ENCODE measurements around the gene HES6. TPM values are rescaled to one million over a fixed set of nuclear protein-coding genes. Genes with fewer than 3 reads are reported as not detected.

The HES6 gene
- polyA plus RNA-seq, 1 donor (not counting 4 experiments of a cell fraction or from before 2014, with no cell fraction given) = 0.80 TPM

DNA sequence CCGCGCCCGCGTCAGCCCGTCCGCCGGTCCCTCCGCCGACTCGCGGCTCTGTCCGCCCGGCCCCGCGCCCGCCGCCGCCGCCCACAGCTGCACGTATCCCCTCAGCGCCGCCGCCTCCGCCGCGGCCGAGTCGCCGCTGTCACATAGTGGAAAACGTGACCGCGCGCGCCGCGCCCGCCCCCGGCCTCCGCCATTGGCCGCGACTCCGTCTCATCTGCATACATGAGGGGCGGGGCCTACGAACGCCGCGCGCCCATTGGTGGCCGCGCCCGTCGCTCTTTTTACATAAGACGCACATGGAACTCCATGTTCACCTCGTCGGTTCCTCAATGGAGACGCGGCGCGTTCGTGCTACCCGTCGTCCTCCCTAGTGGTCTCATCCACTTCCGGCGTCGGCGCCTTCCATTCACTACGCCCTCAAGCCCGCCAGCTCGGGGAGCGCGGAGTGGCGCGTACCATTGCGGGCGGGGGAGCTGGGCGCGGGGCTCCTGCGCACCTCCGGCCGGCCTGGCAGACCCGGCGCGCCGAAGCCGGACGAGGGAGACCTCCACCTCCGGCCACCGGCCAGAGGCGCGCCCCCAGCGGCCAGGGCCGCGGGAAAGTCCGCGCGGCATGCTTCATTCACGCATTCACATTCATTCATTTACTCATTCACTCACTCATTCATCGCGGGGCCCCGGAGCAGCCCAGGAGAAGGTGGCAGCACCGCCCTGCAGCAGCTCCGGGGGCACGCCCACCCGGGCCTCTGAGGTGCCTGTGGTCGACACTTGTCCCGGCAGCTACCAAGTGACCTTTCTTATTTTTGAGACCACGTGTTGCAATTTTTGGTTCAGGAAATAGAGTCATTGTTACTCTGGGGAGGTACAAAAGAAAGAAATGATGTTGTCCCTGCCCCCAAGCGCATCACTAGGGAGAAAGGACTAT is 49.1 kb upstream of the HES6 start:
- TF ChIP-seq, protein P1, sequence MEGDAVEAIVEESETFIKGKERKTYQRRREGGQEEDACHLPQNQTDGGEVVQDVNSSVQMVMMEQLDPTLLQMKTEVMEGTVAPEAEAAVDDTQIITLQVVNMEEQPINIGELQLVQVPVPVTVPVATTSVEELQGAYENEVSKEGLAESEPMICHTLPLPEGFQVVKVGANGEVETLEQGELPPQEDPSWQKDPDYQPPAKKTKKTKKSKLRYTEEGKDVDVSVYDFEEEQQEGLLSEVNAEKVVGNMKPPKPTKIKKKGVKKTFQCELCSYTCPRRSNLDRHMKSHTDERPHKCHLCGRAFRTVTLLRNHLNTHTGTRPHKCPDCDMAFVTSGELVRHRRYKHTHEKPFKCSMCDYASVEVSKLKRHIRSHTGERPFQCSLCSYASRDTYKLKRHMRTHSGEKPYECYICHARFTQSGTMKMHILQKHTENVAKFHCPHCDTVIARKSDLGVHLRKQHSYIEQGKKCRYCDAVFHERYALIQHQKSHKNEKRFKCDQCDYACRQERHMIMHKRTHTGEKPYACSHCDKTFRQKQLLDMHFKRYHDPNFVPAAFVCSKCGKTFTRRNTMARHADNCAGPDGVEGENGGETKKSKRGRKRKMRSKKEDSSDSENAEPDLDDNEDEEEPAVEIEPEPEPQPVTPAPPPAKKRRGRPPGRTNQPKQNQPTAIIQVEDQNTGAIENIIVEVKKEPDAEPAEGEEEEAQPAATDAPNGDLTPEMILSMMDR (optimal IDR thresholded peaks at IDR 0.05 in 1 of 3, IDR thresholded peaks at IDR 0.05 in 1 of 3, conservative IDR thresholded peaks at IDR 0.05 in 1 of 3; ENCODE audit: extremely low read depth in 1 of 3, insufficient read depth in 2 of 3, low read length in 3 of 3) = peak in 1 of 3 experiments; percentile 8
- TF ChIP-seq EZH2 (IDR thresholded peaks at IDR 0.05; ENCODE audit: low read length) = no peak
- Histone ChIP-seq H3K9ac (ENCODE audit: control insufficient read depth, extremely low read depth, insufficient read depth, low read length) (peak overlapping the region; percentile 98), H3K9me1 (ENCODE audit: control insufficient read depth, extremely low read depth, insufficient read depth, low read length) (no peaks in the 10 kb centered on the region), H3K27me3 (ENCODE audit: control insufficient read depth, extremely low read depth, insufficient read depth, low read length) (no peaks in the 10 kb centered on the region), H2AFZ (ENCODE audit: control insufficient read depth, low read length) (no peak overlapping the region), H4K20me1 (ENCODE audit: control insufficient read depth, extremely low read depth, insufficient read depth, low read length) (no peaks in the 10 kb centered on the region), H3K27ac (ENCODE audit: control insufficient read depth, insufficient read depth, low read length) (peak overlapping the region; percentile 98), H3K4me3 (ENCODE audit: control insufficient read depth in 2 of 3, extremely low read depth in 1 of 3, insufficient read depth in 2 of 3, low read depth in 1 of 3, low read length in 3 of 3) (peak overlapping the region; percentile 59 to 80 (median 65)), H3K79me2 (ENCODE audit: control insufficient read depth, insufficient read depth, low read length) (peaks cover 10% of the 10 kb centered on the region), H3K4me2 (ENCODE audit: control insufficient read depth, extremely low read depth, insufficient read depth, low read depth, low read length) (peak overlapping the region; percentile 90), H3K36me3 (ENCODE audit: control insufficient read depth in 2 of 2, extremely low read depth in 1 of 2, insufficient read depth in 2 of 2, low read length in 2 of 2) (no peaks in the 10 kb centered on the region), H3K9me3 (ENCODE audit: control insufficient read depth, low read depth, low read length) (no peaks in the 10 kb centered on the region), H3K4me1 (ENCODE audit: control insufficient read depth, extremely low read depth, insufficient read depth, low read length) (peaks cover 54% of the 10 kb centered on the region)
- DNase-seq (ENCODE audit: low read depth, low spot score) (peak; percentile 77), FAIRE-seq (no peak)
- dilution Hi-C loops (cut with MboI; ENCODE audit: extremely low pct_ligation_motif_present, low sequenced_read_pairs) = no loop called here

DNA sequence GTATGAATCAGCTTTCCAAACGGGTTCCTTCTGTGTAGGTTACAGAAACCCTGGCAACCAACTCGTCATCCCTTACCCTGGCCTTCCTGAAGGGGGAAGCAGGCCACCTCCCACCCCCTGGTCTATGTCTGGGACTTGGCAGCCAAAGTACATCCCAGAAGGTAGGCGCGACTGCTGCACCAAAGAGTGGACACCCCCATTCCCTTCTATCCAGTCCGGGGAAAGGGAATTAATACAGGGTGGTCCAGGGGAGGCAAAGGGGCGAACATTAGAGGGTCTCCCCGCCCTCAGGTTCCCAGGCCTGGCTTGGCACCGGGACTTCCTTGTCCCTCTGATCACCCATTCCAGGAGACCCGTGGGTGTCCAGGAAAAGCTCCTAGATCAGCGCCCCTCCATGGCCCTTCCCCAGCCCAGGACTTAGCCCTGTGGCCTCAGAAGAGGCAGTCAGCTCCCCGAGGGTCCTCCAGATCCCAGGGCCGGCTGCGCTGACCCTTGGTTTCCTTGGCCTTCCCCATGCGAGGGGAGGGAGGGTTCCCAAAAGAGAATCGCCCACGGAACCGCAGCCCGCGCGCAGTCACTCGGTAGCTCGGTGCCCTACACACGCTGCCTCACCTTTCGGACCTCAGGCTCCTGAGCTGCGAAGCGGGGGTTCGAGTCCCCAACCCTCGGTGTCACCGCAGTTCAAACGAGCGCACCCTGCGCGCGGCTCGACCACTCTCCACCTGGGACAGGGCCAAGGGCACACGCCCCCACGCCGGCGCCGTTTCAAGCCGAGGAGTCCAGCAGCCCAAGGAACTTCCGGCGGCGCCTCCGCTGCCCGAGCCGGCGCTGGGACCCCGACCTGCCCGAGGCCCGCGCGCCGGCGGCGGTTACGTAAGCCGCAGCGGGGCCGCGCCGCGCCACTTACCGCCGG is 48.2 kb upstream of the HES6 start, which contains the start of gene PER2:
Gene PER2, minus strand, starts transcription at position 874 of the 913 bp plus-strand sequence. CDS start 10,674 bp downstream, outside the sequence.
- Histone ChIP-seq H2AFZ (ENCODE audit: control insufficient read depth, low read length) (no peak within 1 kb of the TSS), H3K27ac (ENCODE audit: control insufficient read depth, insufficient read depth, low read length) (peak within 1 kb of the TSS; percentile 98), H3K79me2 (ENCODE audit: control insufficient read depth, insufficient read depth, low read length) (peaks cover 17% of the 10 kb centered on the region), H3K9me3 (ENCODE audit: control insufficient read depth, low read depth, low read length) (no peaks in the 10 kb centered on the region), H4K20me1 (ENCODE audit: control insufficient read depth, extremely low read depth, insufficient read depth, low read length) (no peaks in the 10 kb centered on the region), H3K27me3 (ENCODE audit: control insufficient read depth, extremely low read depth, insufficient read depth, low read length) (no peaks in the 10 kb centered on the region), H3K4me2 (ENCODE audit: control insufficient read depth, extremely low read depth, insufficient read depth, low read depth, low read length) (peak within 1 kb of the TSS; percentile 90), H3K36me3 (ENCODE audit: control insufficient read depth in 2 of 2, extremely low read depth in 1 of 2, insufficient read depth in 2 of 2, low read length in 2 of 2) (peaks cover 0 to 5% of the 10 kb centered on the region in 2 experiments), H3K4me1 (ENCODE audit: control insufficient read depth, extremely low read depth, insufficient read depth, low read length) (peaks cover 54% of the 10 kb centered on the region), H3K4me3 (ENCODE audit: control insufficient read depth in 2 of 3, extremely low read depth in 1 of 3, insufficient read depth in 2 of 3, low read depth in 1 of 3, low read length in 3 of 3) (peak within 1 kb of the TSS; percentile 65 to 80 (median 74)), H3K9ac (ENCODE audit: control insufficient read depth, extremely low read depth, insufficient read depth, low read length) (peak within 1 kb of the TSS; percentile 98), H3K9me1 (ENCODE audit: control insufficient read depth, extremely low read depth, insufficient read depth, low read length) (no peaks in the 10 kb centered on the region)
- FAIRE-seq (peak; percentile 71), DNase-seq (ENCODE audit: low read depth, low spot score) (no peak)
- dilution Hi-C loops (cut with MboI; ENCODE audit: extremely low pct_ligation_motif_present, low sequenced_read_pairs) = no loop called here
- TF ChIP-seq EZH2 (IDR thresholded peaks at IDR 0.05; ENCODE audit: low read length) = no peak
- TF ChIP-seq, protein P1 (optimal IDR thresholded peaks at IDR 0.05 in 1 of 3, IDR thresholded peaks at IDR 0.05 in 1 of 3, conservative IDR thresholded peaks at IDR 0.05 in 1 of 3; ENCODE audit: extremely low read depth in 1 of 3, insufficient read depth in 2 of 3, low read length in 3 of 3) = peak; percentile 7 to 36 (median 34)

Data from keratinocyte (primary cell).